HepG2 (cell line): ENCODE results near the gene NAB2. TPM values are rescaled to one million over a fixed set of nuclear protein-coding genes. Genes with fewer than 3 reads are reported as not detected.
A peak's percentile ranks its signal among the peaks of the same experiment; 100 is the strongest.

Source experiments
- ATAC-seq: fragments of 200-7000 bp; cut with Tn5 transposase; 3 replicates; pipeline ENCODE4 v1.9.1; 2020; ENCODE audit warnings: mild to moderate bottlenecking, moderate library complexity
- BruUV-seq: library from RNA; stranded (reverse); fragments of 400-500 nt; replicated peaks from 2 replicates; lab custom pipeline; 2021; lab: Mats Ljungman, UMichigan
- CTCF ChIA-PET: fragments of 300-600 bp; formaldehyde crosslinking; extraction: SDS; loops from one replicate; lab custom pipeline; 2021; ENCODE audit warnings: low total read pairs, inconsistent platforms, low intra/inter-chr PET ratio; lab: Yijun Ruan, JAX
- POLR2A ChIA-PET: fragments of 350-600 bp; sonication (Branson Sonifier 250); formaldehyde crosslinking; loops from one replicate; lab custom pipeline; 2020; ENCODE audit warnings: antibody characterized with exemption, inconsistent platforms; lab: Yijun Ruan, JAX
- DNase-seq: peaks from one replicate; pipeline ENCODE4 v3.0.0-alpha.2; 2015; ENCODE audit warnings: low spot score
- FAIRE-seq: peaks from 3 replicates; lab custom pipeline; 2011; peaks lifted over from hg19 to GRCh38; lab: Jason Lieb, UNC
- H2AFZ ChIP-seq: one replicate; pipeline ENCODE4 v1.6.1; 2011; ENCODE audit warnings: low read length, inconsistent platforms
- H3K27ac ChIP-seq: fragments of 300-600 bp; 3 replicates; pipeline ENCODE4 v1.8.0; 2011; ENCODE audit warnings: mixed run types, mild to moderate bottlenecking, mixed read lengths, low read length, inconsistent platforms; ENCODE audit not compliant: insufficient read depth; ENCODE audit errors: extremely low read length
- H3K27me3 ChIP-seq, 2 experiments: fragments of 200-600 bp in 1 of 2; 2 replicates in 1 of 2; 3 replicates in 1 of 2; pipeline versions ENCODE4 v1.6.0 to v1.8.0; 2011; ENCODE audit warnings: low read length in 2 of 2, mild to moderate bottlenecking in 2 of 2, moderate library complexity in 2 of 2, inconsistent platforms in 1 of 2; ENCODE audit not compliant: insufficient read depth in 2 of 2, control insufficient read depth in 1 of 2
- H3K36me3 ChIP-seq, 2 experiments: fragments of 200-600 bp in 1 of 2; replicated peaks in 1 of 2; 2 replicates in 1 of 2; 3 replicates in 1 of 2; pipeline versions ENCODE4 v1.5.1 to v1.8.0; 2011; ENCODE audit warnings: low read length in 2 of 2, inconsistent platforms in 1 of 2; ENCODE audit not compliant: insufficient read depth in 2 of 2, control insufficient read depth in 1 of 2
- H3K4me1 ChIP-seq: 2 replicates; pipeline ENCODE4 v1.5.1; 2012; ENCODE audit warnings: low read length, inconsistent platforms; ENCODE audit not compliant: insufficient read depth
- H3K4me2 ChIP-seq: 2 replicates; pipeline ENCODE4 v1.6.0; 2011; ENCODE audit warnings: low read depth, low read length, inconsistent platforms
- H3K4me3 ChIP-seq, 3 experiments: fragments of 200-600 bp in 1 of 3; sonication (generic), shearing (Covaris generic) in 1 of 3; replicated peaks in 1 of 3; 2 replicates each; pipeline ENCODE4 v1.5.1; 2011 to 2016; ENCODE audit warnings: low read length in 3 of 3, inconsistent platforms in 2 of 3, low read depth in 2 of 3, mild to moderate bottlenecking in 2 of 3, control low read depth in 1 of 3, mixed read lengths in 1 of 3; ENCODE audit not compliant: insufficient read depth in 1 of 3
- H3K79me2 ChIP-seq: one replicate; pipeline ENCODE4 v1.6.1; 2011; ENCODE audit warnings: low read length, inconsistent platforms; ENCODE audit not compliant: insufficient read depth
- H3K9ac ChIP-seq: 2 replicates; pipeline ENCODE4 v1.6.0; 2011; ENCODE audit warnings: mild to moderate bottlenecking, low read depth, low read length, inconsistent platforms; ENCODE audit not compliant: insufficient read depth
- H3K9me3 ChIP-seq: 2 replicates; pipeline ENCODE4 v1.5.1; 2012; ENCODE audit warnings: mild to moderate bottlenecking, low read length
- H4K20me1 ChIP-seq: 2 replicates; pipeline ENCODE4 v1.6.0; 2011; ENCODE audit warnings: inconsistent platforms, mild to moderate bottlenecking, low read length, moderate library complexity; ENCODE audit not compliant: insufficient read depth
- AGO1 ChIP-seq: fragments of 200-400 bp; formaldehyde crosslinking; IDR thresholded peaks from 2 replicates; pipeline ENCODE4 v1.6.1; 2017; ENCODE audit warnings: mild to moderate bottlenecking, low read depth, low read length, moderate library complexity; ENCODE audit not compliant: poor library complexity, severe bottlenecking
- AGO2 ChIP-seq: fragments of 200-400 bp; formaldehyde crosslinking; optimal IDR thresholded peaks from 2 replicates; pipeline ENCODE3; 2017; ENCODE audit warnings: mild to moderate bottlenecking, low read depth, low read length, moderate library complexity
- CENPX ChIP-seq: sonication (generic); formaldehyde crosslinking; IDR thresholded peaks from 2 replicates; pipeline ENCODE4 v1.9.0; 2021; ENCODE audit warnings: mild to moderate bottlenecking, missing genetic modification reagents, moderate library complexity
- KDM1A ChIP-seq: IDR thresholded peaks from 2 replicates; pipeline ENCODE4 v1.6.1; 2016; ENCODE audit warnings: missing compliant biosample characterization
- NFIB ChIP-seq: sonication (generic); formaldehyde crosslinking; IDR thresholded peaks from 2 replicates; pipeline ENCODE4 v1.9.0; 2021; ENCODE audit warnings: missing genetic modification reagents, mild to moderate bottlenecking, borderline replicate concordance
- ZNF629 ChIP-seq: sonication (generic); formaldehyde crosslinking; conservative IDR thresholded peaks from 2 replicates; pipeline ENCODE4 v1.5.0; 2020; ENCODE audit warnings: missing genetic modification reagents
- ZNF704 ChIP-seq: sonication (generic); formaldehyde crosslinking; IDR thresholded peaks from 2 replicates; pipeline ENCODE4 v1.8.1; 2023; ENCODE audit warnings: mild to moderate bottlenecking, inconsistent platforms, moderate library complexity, missing genetic modification reagents, borderline replicate concordance
- WGBS: methylation state at CpG from one replicate; pipeline ENCODE4 v1.1.6; 2017; ENCODE audit warnings: low lambda C conversion rate; 5-methylcytosine and 5-hydroxymethylcytosine counted together
- in situ Hi-C: cut with HindIII; loops from 2 replicates; pipeline ENCODE4 v1.10.0; 2017; ENCODE audit warnings: low pct_unique_long_range_greater_than_20kb; ENCODE audit not compliant: extremely low pct_ligation_motif_present
- intact Hi-C: fragments of 100-400 bp; cut with micrococcal nuclease; formaldehyde crosslinking; loops from one replicate; pipeline ENCODE4 v1.10.0; 2022; ENCODE audit not compliant: unreplicated experiment
- polyA plus RNA-seq, 8 experiments: library from polyadenylated mRNA; depleted of rRNA in 3 of 8; stranded (reverse) in 7 of 8; unstranded in 1 of 8; fragments of >200 nt; fragmentation: Illumina TruSeq in 4 of 8; extraction: Trizol in 4 of 8; gene quantifications; 2 replicates each; pipeline versions ENCODE4 v1.2.1 to v1.2.3, GENCODE V29; 2011 to 2016; ENCODE audit warnings: low read depth in 4 of 8, missing spikeins in 1 of 8, mixed read lengths in 1 of 8; ENCODE audit not compliant: insufficient read depth in 1 of 8
- total RNA-seq, 5 experiments: library from RNA; depleted of rRNA; stranded (reverse); fragments of >200 nt; fragmentation: Illumina TruSeq; extraction: Trizol; gene quantifications; 2 replicates each; pipeline ENCODE4 v1.2.3, GENCODE V29; 2016; ENCODE audit warnings: low read depth in 1 of 5

The NAB2 gene
- total and polyA plus RNA-seq, 2 of the 13 experiments (the other 11 are each of a cell fraction or from before 2014, with no cell fraction given), result 11.7 to 12.9 TPM

GRCh38 chr12:57096748-57097553, 8.0 kb downstream of the NAB2 start:
- Histone ChIP-seq H3K9me3 (no peaks in the 10 kb centered on the region), H3K4me1 (peaks cover 32% of the 10 kb centered on the region), H3K4me2 (no peak overlapping the region), H3K27ac (peak overlapping the region; percentile 26), H3K27me3 (no peaks in the 10 kb centered on the region), H4K20me1 (0 out of 2 replicates have a peak, but pooled peaks cover 6% of the 10 kb centered on the region), H3K4me3 (no peak overlapping the region), H3K79me2 (no peaks in the 10 kb centered on the region), H3K36me3 (peaks cover 12 to 25% of the 10 kb centered on the region in 2 experiments; a peak in 4 of 5 replicates), H3K9ac (no peak overlapping the region), H2AFZ (no peak overlapping the region)
- no peak for FAIRE-seq
- CTCF ChIA-PET, result no interaction called here
- DNase-seq, result no peak
- POLR2A ChIA-PET, result interaction anchor here (0.9 to 13.5 kb wide), 7 partner anchors 8 to 122 kb away, joined by 3 to 309 read pairs (median 4); partner anchors contain the start of genes LRP1, NAB2, NEMP1 and STAT6
- no peak for ATAC-seq
- TF ChIP-seq AGO2 (peak; percentile 34), CENPX (CRISPR knock-in tag) (no peak), ZNF629 (CRISPR knock-in tag) (peak; percentile 91), KDM1A (peak; percentile 66; the same call in 1 of the 2 replicates), ZNF704 (CRISPR knock-in tag) (no peak), NFIB (CRISPR knock-in tag) (0 out of 2 replicates have a peak, but pooled peaks have one; percentile 44), AGO1 (peak; percentile 55)
- no TSS peak for BruUV-seq
- intact Hi-C loops, result no loop called here
- WGBS, result 89% methylated on average over 7 of the region's 8 CpGs
- in situ Hi-C loops, result no loop called here
